ENCODE measurements around the gene GBA3.

Gene GBA3

GRCh38 chr4:22762548-22762947, 69.8 kb downstream of the GBA3 start:
- Histone ChIP-seq H4K20me1 (ENCODE audit: insufficient read depth, low read length) (no peaks in the 10 kb centered on the region), H2AFZ (ENCODE audit: low read length) (no peak overlapping the region), H3F3A (ENCODE audit: insufficient read depth, low read length) (no peaks in the 10 kb centered on the region), H3K9me2 (ENCODE audit: low read depth, low read length) (no peaks in the 10 kb centered on the region), H3K36me3 (ENCODE audit: insufficient read depth, low read length) (no peaks in the 10 kb centered on the region), H3K27ac (ENCODE audit: low read depth, low read length, poor library complexity, severe bottlenecking) (no peak overlapping the region), H3K27me3 (ENCODE audit: insufficient read depth, low read length) (no peaks in the 10 kb centered on the region), H3K4me2 (ENCODE audit: low read length) (no peak overlapping the region), H3K79me2 (ENCODE audit: insufficient read depth, low read length) (no peaks in the 10 kb centered on the region), H3K4me1 (ENCODE audit: insufficient read depth, low read length, severe bottlenecking) (no peaks in the 10 kb centered on the region), H3K9ac (ENCODE audit: low read length) (no peak overlapping the region), H3K9me3 (ENCODE audit: low read length) (no peaks in the 10 kb centered on the region), H3K4me3 (ENCODE audit: low read depth, low read length, poor library complexity, severe bottlenecking) (no peak overlapping the region)
- TF ChIP-seq EZH2 (IDR thresholded peaks at IDR 0.05; ENCODE audit: borderline replicate concordance, low read length) = no peak

DNA sequence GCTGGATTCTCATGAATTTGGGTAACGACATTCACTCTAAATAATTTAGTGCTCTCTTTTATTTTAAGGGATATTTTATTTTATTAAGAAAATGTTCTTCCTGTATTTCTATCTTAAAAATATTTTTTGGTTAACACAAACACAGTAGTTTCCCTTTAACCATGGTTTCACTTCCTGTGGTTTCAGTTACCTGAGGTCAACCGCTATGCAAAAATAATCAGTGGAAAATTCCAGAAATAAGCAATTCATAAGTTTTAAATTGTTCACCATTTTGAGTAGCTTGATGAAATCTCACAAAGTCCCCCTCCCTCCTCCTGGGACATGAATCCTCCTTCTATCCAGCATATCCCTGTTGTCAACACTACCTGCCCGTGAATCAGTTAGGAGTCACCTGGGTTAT, 71.4 kb downstream of the GBA3 start:
- H3K9ac ChIP-seq (ENCODE audit: low read length) = no peak overlapping the region
- no peaks in the 10 kb centered on the region for H3F3A ChIP-seq (ENCODE audit: insufficient read depth, low read length)
- TF ChIP-seq EZH2 (IDR thresholded peaks at IDR 0.05; ENCODE audit: borderline replicate concordance, low read length) (no peak), CTCF (IDR thresholded peaks at IDR 0.05; ENCODE audit: low read length) (no peak)
- no peak overlapping the region for H3K4me2 ChIP-seq (ENCODE audit: low read length)
- no peaks in the 10 kb centered on the region for H3K79me2 ChIP-seq (ENCODE audit: insufficient read depth, low read length)
- H3K9me2 ChIP-seq (ENCODE audit: low read depth, low read length) = no peaks in the 10 kb centered on the region
- no peaks in the 10 kb centered on the region for H4K20me1 ChIP-seq (ENCODE audit: insufficient read depth, low read length)
- H3K36me3 ChIP-seq (ENCODE audit: insufficient read depth, low read length) = no peaks in the 10 kb centered on the region
- H3K27me3 ChIP-seq (ENCODE audit: insufficient read depth, low read length) = no peaks in the 10 kb centered on the region
- H3K27ac ChIP-seq (ENCODE audit: low read depth, low read length, poor library complexity, severe bottlenecking) = no peak overlapping the region
- no peak overlapping the region for H2AFZ ChIP-seq (ENCODE audit: low read length)
- H3K4me1 ChIP-seq (ENCODE audit: insufficient read depth, low read length, severe bottlenecking) = no peaks in the 10 kb centered on the region
- no peaks in the 10 kb centered on the region for H3K9me3 ChIP-seq (ENCODE audit: low read length)
- no peak overlapping the region for H3K4me3 ChIP-seq (ENCODE audit: low read depth, low read length, poor library complexity, severe bottlenecking)

DNA sequence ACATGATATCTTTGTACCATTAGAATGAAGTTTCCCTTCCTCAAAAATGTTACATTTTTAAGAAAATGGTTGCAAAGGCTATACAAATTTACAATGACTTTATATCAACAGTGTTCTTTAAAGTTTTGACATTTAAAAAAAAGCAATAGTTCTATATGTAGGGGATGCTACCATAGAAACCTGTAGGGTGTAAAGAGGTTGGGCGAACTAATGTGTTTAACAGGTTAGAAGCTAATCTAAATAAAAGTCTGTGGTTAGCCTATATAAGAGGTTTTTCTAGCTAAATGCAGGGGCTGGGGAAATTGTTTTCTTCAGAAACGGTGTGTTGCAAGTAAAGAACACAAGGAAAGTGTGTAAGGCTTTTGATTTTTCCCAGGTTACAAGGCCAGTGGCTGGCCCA, 73.3 kb downstream of the GBA3 start:
- no peak overlapping the region for H2AFZ ChIP-seq (ENCODE audit: low read length)
- no peak for TF ChIP-seq CTCF (IDR thresholded peaks at IDR 0.05; ENCODE audit: low read length)
- TF ChIP-seq EZH2 (IDR thresholded peaks at IDR 0.05; ENCODE audit: borderline replicate concordance, low read length) = no peak
- no peaks in the 10 kb centered on the region for H3K9me2 ChIP-seq (ENCODE audit: low read depth, low read length)
- no peaks in the 10 kb centered on the region for H3K36me3 ChIP-seq (ENCODE audit: insufficient read depth, low read length)
- H3K4me1 ChIP-seq (ENCODE audit: insufficient read depth, low read length, severe bottlenecking) = no peaks in the 10 kb centered on the region
- H3K79me2 ChIP-seq (ENCODE audit: insufficient read depth, low read length) = no peaks in the 10 kb centered on the region
- H3K4me3 ChIP-seq (ENCODE audit: low read depth, low read length, poor library complexity, severe bottlenecking) = no peak overlapping the region
- no peak overlapping the region for H3K9ac ChIP-seq (ENCODE audit: low read length)
- no peaks in the 10 kb centered on the region for H4K20me1 ChIP-seq (ENCODE audit: insufficient read depth, low read length)
- H3K27ac ChIP-seq (ENCODE audit: low read depth, low read length, poor library complexity, severe bottlenecking) = no peak overlapping the region
- H3K9me3 ChIP-seq (ENCODE audit: low read length) = no peaks in the 10 kb centered on the region
- no peaks in the 10 kb centered on the region for H3K27me3 ChIP-seq (ENCODE audit: insufficient read depth, low read length)
- no peak overlapping the region for H3K4me2 ChIP-seq (ENCODE audit: low read length)
- H3F3A ChIP-seq (ENCODE audit: insufficient read depth, low read length) = no peaks in the 10 kb centered on the region

- H3K4me3 ChIP-seq (ENCODE audit: low read depth, low read length, poor library complexity, severe bottlenecking) = no peak overlapping the region
- H3K27ac ChIP-seq (ENCODE audit: low read depth, low read length, poor library complexity, severe bottlenecking) = no peak overlapping the region
- no peaks in the 10 kb centered on the region for H4K20me1 ChIP-seq (ENCODE audit: insufficient read depth, low read length)
- H3K4me1 ChIP-seq (ENCODE audit: insufficient read depth, low read length, severe bottlenecking) = no peaks in the 10 kb centered on the region
- no peaks in the 10 kb centered on the region for H3K79me2 ChIP-seq (ENCODE audit: insufficient read depth, low read length)
- no peak overlapping the region for H3K4me2 ChIP-seq (ENCODE audit: low read length)
- no peak overlapping the region for H2AFZ ChIP-seq (ENCODE audit: low read length)
- no peaks in the 10 kb centered on the region for H3K27me3 ChIP-seq (ENCODE audit: insufficient read depth, low read length)
- H3F3A ChIP-seq (ENCODE audit: insufficient read depth, low read length) = no peaks in the 10 kb centered on the region
- no peaks in the 10 kb centered on the region for H3K9me3 ChIP-seq (ENCODE audit: low read length)
- H3K9ac ChIP-seq (ENCODE audit: low read length) = no peak overlapping the region
- no peaks in the 10 kb centered on the region for H3K9me2 ChIP-seq (ENCODE audit: low read depth, low read length)
- TF ChIP-seq CTCF (IDR thresholded peaks at IDR 0.05; ENCODE audit: low read length) (no peak), EZH2 (IDR thresholded peaks at IDR 0.05; ENCODE audit: borderline replicate concordance, low read length) (no peak)
- no peaks in the 10 kb centered on the region for H3K36me3 ChIP-seq (ENCODE audit: insufficient read depth, low read length)
Observed at GRCh38 chr4:22778547-22779163, 85.9 kb downstream of the GBA3 start.

All from OCI-LY1 (cell line).